H1 (cell line): ENCODE data around the gene CFAP97D2. TPM values are rescaled to one million over a fixed set of nuclear protein-coding genes. Genes with fewer than 3 reads are reported as not detected.

Experiments
- CTCF ChIA-PET: fragments of 300-600 bp; sonication (Branson Sonifier 250); formaldehyde crosslinking; loops from one replicate; lab custom pipeline; 2021; ENCODE audit not compliant: partially characterized antibody; lab: Charles Lee
- POLR2A ChIA-PET: fragments of 300-600 bp; sonication (Branson Sonifier 250); formaldehyde crosslinking; loops from one replicate; lab custom pipeline; 2021; ENCODE audit warnings: inconsistent platforms; ENCODE audit not compliant: partially characterized antibody; lab: Charles Lee
- DNase-seq, 2 experiments: peaks; one replicate each; pipeline versions ENCODE4 v3.0.0 to v3.0.0-alpha.2; 2010 to 2022; ENCODE audit warnings: low spot score in 2 of 2, low read depth in 1 of 2, mixed read lengths in 1 of 2
- FAIRE-seq: peaks from 2 replicates; lab custom pipeline; 2011; peaks lifted over from hg19 to GRCh38; lab: Jason Lieb, UNC
- H2AFZ ChIP-seq: 2 replicates; pipeline ENCODE4 v1.8.1; 2012; ENCODE audit warnings: low read length, inconsistent platforms
- H2AK5ac ChIP-seq: 2 replicates; pipeline ENCODE4 v1.6.1; 2013; ENCODE audit warnings: low read depth, low read length
- H2BK120ac ChIP-seq: replicated peaks from 2 replicates; pipeline ENCODE3; 2013; ENCODE audit warnings: low read depth, low read length, inconsistent platforms
- H2BK12ac ChIP-seq: 2 replicates; pipeline ENCODE4 v1.6.1; 2013; ENCODE audit warnings: low read depth, low read length
- H2BK15ac ChIP-seq: 2 replicates; pipeline ENCODE4 v1.6.1; 2013; ENCODE audit warnings: low read length
- H2BK20ac ChIP-seq: 2 replicates; pipeline ENCODE4 v1.6.1; 2013; ENCODE audit warnings: low read length
- H2BK5ac ChIP-seq: 2 replicates; pipeline ENCODE4 v1.6.1; 2013; ENCODE audit warnings: low read depth, low read length
- H3K14ac ChIP-seq: 2 replicates; pipeline ENCODE4 v1.6.1; 2013; ENCODE audit warnings: inconsistent platforms; ENCODE audit not compliant: insufficient read length
- H3K18ac ChIP-seq: 2 replicates; pipeline ENCODE4 v1.6.1; 2013; ENCODE audit warnings: low read length; ENCODE audit errors: extremely low read depth
- H3K23ac ChIP-seq: 2 replicates; pipeline ENCODE4 v1.6.1; 2013; ENCODE audit warnings: inconsistent platforms; ENCODE audit not compliant: insufficient read length
- H3K23me2 ChIP-seq: 2 replicates; pipeline ENCODE4 v1.6.1; 2013; ENCODE audit warnings: low read depth, low read length
- H3K27ac ChIP-seq: 2 replicates; pipeline ENCODE4 v1.6.1; 2011; ENCODE audit warnings: low read depth, low read length, inconsistent platforms
- H3K27me3 ChIP-seq, 4 experiments: replicated peaks in 1 of 4; 1 replicate in 1 of 4; 2 replicates in 3 of 4; pipeline versions ENCODE4 v1.6.1 to v1.8.1; 2011 to 2013; ENCODE audit warnings: low read length in 3 of 4, mild to moderate bottlenecking in 3 of 4, inconsistent platforms in 2 of 4, mixed read lengths in 2 of 4, moderate library complexity in 1 of 4; ENCODE audit not compliant: control insufficient read depth in 3 of 4, insufficient read depth in 3 of 4; ENCODE audit errors: extremely low read depth in 1 of 4
- H3K36me3 ChIP-seq, 4 experiments: 2 replicates each; pipeline versions ENCODE4 v1.6.1 to v1.8.1; 2011 to 2013; ENCODE audit warnings: mild to moderate bottlenecking in 4 of 4, low read length in 3 of 4, moderate library complexity in 2 of 4, control low read depth in 1 of 4, inconsistent platforms in 1 of 4; ENCODE audit not compliant: insufficient read depth in 4 of 4, control insufficient read depth in 2 of 4
- H3K4ac ChIP-seq: replicated peaks from 2 replicates; pipeline ENCODE3; 2013; ENCODE audit warnings: low read length, low read depth, mixed read lengths, inconsistent platforms; ENCODE audit not compliant: insufficient read length
- H3K4me1 ChIP-seq, 4 experiments: replicated peaks in 1 of 4; 1 replicate in 1 of 4; 2 replicates in 3 of 4; pipeline versions ENCODE4 v1.6.1 to v1.8.1; 2011 to 2013; ENCODE audit warnings: low read length in 3 of 4, inconsistent platforms in 2 of 4, mixed read lengths in 1 of 4; ENCODE audit not compliant: insufficient read depth in 4 of 4, control insufficient read depth in 3 of 4
- H3K4me2 ChIP-seq, 2 experiments: 2 replicates each; pipeline versions ENCODE4 v1.6.1 to v1.8.1; 2011 to 2013; ENCODE audit warnings: low read depth in 2 of 2, low read length in 2 of 2, control low read depth in 1 of 2, inconsistent platforms in 1 of 2, mild to moderate bottlenecking in 1 of 2; ENCODE audit not compliant: insufficient read depth in 1 of 2
- H3K4me3 ChIP-seq, 4 experiments: fragments of 200-600, 300-600 bp in 1 of 4; sonication (generic), shearing (Covaris generic), sonication (Bioruptor Twin) in 1 of 4; 2 replicates each; pipeline versions ENCODE4 v1.5.1 to v1.8.1; 2011 to 2016; ENCODE audit warnings: low read length in 4 of 4, low read depth in 3 of 4, control low read depth in 2 of 4, inconsistent platforms in 2 of 4, mild to moderate bottlenecking in 2 of 4, mixed read lengths in 1 of 4, moderate library complexity in 1 of 4; ENCODE audit not compliant: insufficient read depth in 2 of 4; ENCODE audit errors: extremely low read depth in 1 of 4
- H3K56ac ChIP-seq: replicated peaks from 2 replicates; pipeline ENCODE3; 2013; ENCODE audit warnings: low read depth, mild to moderate bottlenecking, mixed read lengths, low read length, inconsistent platforms; ENCODE audit not compliant: insufficient read length
- H3K79me1 ChIP-seq: 2 replicates; pipeline ENCODE4 v1.6.1; 2013; ENCODE audit warnings: low read depth, low read length, control low read depth
- H3K79me2 ChIP-seq, 2 experiments: 2 replicates each; pipeline versions ENCODE4 v1.6.1 to v1.8.1; 2012 to 2013; ENCODE audit warnings: low read length in 2 of 2, mild to moderate bottlenecking in 2 of 2, inconsistent platforms in 1 of 2; ENCODE audit not compliant: insufficient read depth in 2 of 2, control insufficient read depth in 1 of 2
- H3K9ac ChIP-seq, 4 experiments: replicated peaks in 1 of 4; 1 replicate in 1 of 4; 2 replicates in 3 of 4; pipeline versions ENCODE4 v1.6.1 to v1.8.1; 2011 to 2013; ENCODE audit warnings: low read depth in 3 of 4, low read length in 3 of 4, control low read depth in 2 of 4, mild to moderate bottlenecking in 2 of 4, moderate library complexity in 2 of 4, inconsistent platforms in 1 of 4; ENCODE audit errors: extremely low read depth in 1 of 4
- H3K9me3 ChIP-seq, 2 experiments: 2 replicates each; pipeline versions ENCODE4 v1.6.1 to v1.8.1; 2012 to 2013; ENCODE audit warnings: mild to moderate bottlenecking in 2 of 2, moderate library complexity in 2 of 2, control low read depth in 1 of 2, inconsistent platforms in 1 of 2, low read depth in 1 of 2, low read length in 1 of 2, mixed read lengths in 1 of 2; ENCODE audit not compliant: insufficient read depth in 2 of 2
- H4K20me1 ChIP-seq, 2 experiments: replicated peaks in 1 of 2; 2 replicates each; pipeline versions ENCODE3 to v1.8.1; 2011 to 2013; ENCODE audit warnings: inconsistent platforms in 2 of 2, low read length in 2 of 2, mild to moderate bottlenecking in 1 of 2; ENCODE audit not compliant: insufficient read depth in 2 of 2, control insufficient read depth in 1 of 2
- H4K5ac ChIP-seq: 2 replicates; pipeline ENCODE4 v1.6.1; 2013; ENCODE audit warnings: low read length, low read depth, mixed read lengths, inconsistent platforms; ENCODE audit not compliant: insufficient read length
- H4K8ac ChIP-seq: 2 replicates; pipeline ENCODE4 v1.8.0; 2013; ENCODE audit warnings: mild to moderate bottlenecking, moderate library complexity, low read length, inconsistent platforms; ENCODE audit not compliant: insufficient read depth; ENCODE audit errors: extremely low read depth
- H4K91ac ChIP-seq: replicated peaks from 2 replicates; pipeline ENCODE3; 2013; ENCODE audit warnings: low read length, mixed read lengths, inconsistent platforms; ENCODE audit not compliant: insufficient read length
- CBX8 ChIP-seq: fragments of 300-800, 300-1000 bp; sonication (generic); IDR thresholded peaks from 2 replicates; pipeline ENCODE4 v1.7.1; 2016; ENCODE audit warnings: low read depth, low read length, borderline replicate concordance
- KDM5A ChIP-seq: fragments of 200-600 bp; IDR thresholded peaks from 2 replicates; pipeline ENCODE4 v1.7.1; 2012; ENCODE audit warnings: mild to moderate bottlenecking, low read length, inconsistent platforms, mixed read lengths
- NANOG ChIP-seq: IDR thresholded peaks from 2 replicates; pipeline ENCODE4 v1.6.1; 2011; ENCODE audit warnings: low read length, low read depth, mild to moderate bottlenecking, inconsistent platforms; ENCODE audit not compliant: insufficient read depth, poor library complexity, severe bottlenecking
- POLR2A ChIP-seq, 2 experiments: IDR thresholded peaks; 1 replicate in 1 of 2; 2 replicates in 1 of 2; pipeline ENCODE4 v1.6.1; 2011; ENCODE audit warnings: low read depth in 2 of 2, low read length in 2 of 2, mild to moderate bottlenecking in 2 of 2; ENCODE audit errors: control extremely low read depth in 1 of 2
- SIX5 ChIP-seq: IDR thresholded peaks from 2 replicates; pipeline ENCODE4 v1.6.1; 2011; ENCODE audit warnings: mild to moderate bottlenecking, low read depth, low read length
- SP4 ChIP-seq: IDR thresholded peaks from 2 replicates; pipeline ENCODE4 v1.6.1; 2012; ENCODE audit warnings: low read length, inconsistent platforms
- TBP ChIP-seq: IDR thresholded peaks from 2 replicates; pipeline ENCODE4 v1.6.1; 2011; ENCODE audit warnings: low read depth, low read length, improper control_type of control experiment
- TCF12 ChIP-seq: IDR thresholded peaks from 2 replicates; pipeline ENCODE4 v1.6.1; 2011; ENCODE audit warnings: low read depth, mild to moderate bottlenecking, low read length
- WGBS, 2 experiments: shearing (Covaris generic) in 1 of 2; methylation state at CpG; one replicate each; pipeline versions ENCODE4 v1.1.6 to v1.1.7; 2013 to 2015; ENCODE audit warnings: low lambda C conversion rate in 2 of 2, mixed read lengths in 2 of 2, inconsistent platforms in 1 of 2, low coverage in 1 of 2, missing lambda C conversion rate in 1 of 2; ENCODE audit not compliant: insufficient replicate concordance in 2 of 2, insufficient coverage in 1 of 2, insufficient read length in 1 of 2; ENCODE audit errors: extremely low coverage in 1 of 2, missing lambda C conversion rate in 1 of 2; 5-methylcytosine and 5-hydroxymethylcytosine counted together
- polyA plus RNA-seq, 7 experiments: library from polyadenylated mRNA; depleted of rRNA in 3 of 7; stranded (reverse) in 5 of 7; unstranded in 2 of 7; fragments of >200 nt in 5 of 7; fragments of 200-250 nt in 2 of 7; gene quantifications; 1 replicate in 5 of 7; 2 replicates in 1 of 7; 4 replicates in 1 of 7; pipeline versions ENCODE4 v1.2.1 to v1.2.3, GENCODE V29; 2011 to 2013; ENCODE audit warnings: missing spikeins in 2 of 7, mixed read lengths in 2 of 7
- total RNA-seq: library from RNA; stranded (reverse); fragmentation: NEBNext Ultra II Directional; extraction: Animal tissue kit (Norgen Biotek cat#: 25700); gene quantifications from 2 replicates; pipeline ENCODE4 v1.2.1, GENCODE V29; 2021
- TF ChIP-seq, protein P1 (sequence below), 3 experiments: IDR thresholded peaks; 1 replicate in 2 of 3; 2 replicates in 1 of 3; pipeline versions ENCODE4 v1.5.1 to v1.6.1; 2011; ENCODE audit warnings: low read length in 3 of 3, mild to moderate bottlenecking in 3 of 3, inconsistent platforms in 2 of 3, low read depth in 1 of 3, moderate library complexity in 1 of 3; ENCODE audit not compliant: insufficient read depth in 1 of 3; ENCODE audit errors: control extremely low read depth in 1 of 3

Gene CFAP97D2
- total and polyA plus RNA-seq, 2 of the 8 experiments (the other 6 are each of a cell fraction or from before 2014, with no cell fraction given) = not detected

DNA sequence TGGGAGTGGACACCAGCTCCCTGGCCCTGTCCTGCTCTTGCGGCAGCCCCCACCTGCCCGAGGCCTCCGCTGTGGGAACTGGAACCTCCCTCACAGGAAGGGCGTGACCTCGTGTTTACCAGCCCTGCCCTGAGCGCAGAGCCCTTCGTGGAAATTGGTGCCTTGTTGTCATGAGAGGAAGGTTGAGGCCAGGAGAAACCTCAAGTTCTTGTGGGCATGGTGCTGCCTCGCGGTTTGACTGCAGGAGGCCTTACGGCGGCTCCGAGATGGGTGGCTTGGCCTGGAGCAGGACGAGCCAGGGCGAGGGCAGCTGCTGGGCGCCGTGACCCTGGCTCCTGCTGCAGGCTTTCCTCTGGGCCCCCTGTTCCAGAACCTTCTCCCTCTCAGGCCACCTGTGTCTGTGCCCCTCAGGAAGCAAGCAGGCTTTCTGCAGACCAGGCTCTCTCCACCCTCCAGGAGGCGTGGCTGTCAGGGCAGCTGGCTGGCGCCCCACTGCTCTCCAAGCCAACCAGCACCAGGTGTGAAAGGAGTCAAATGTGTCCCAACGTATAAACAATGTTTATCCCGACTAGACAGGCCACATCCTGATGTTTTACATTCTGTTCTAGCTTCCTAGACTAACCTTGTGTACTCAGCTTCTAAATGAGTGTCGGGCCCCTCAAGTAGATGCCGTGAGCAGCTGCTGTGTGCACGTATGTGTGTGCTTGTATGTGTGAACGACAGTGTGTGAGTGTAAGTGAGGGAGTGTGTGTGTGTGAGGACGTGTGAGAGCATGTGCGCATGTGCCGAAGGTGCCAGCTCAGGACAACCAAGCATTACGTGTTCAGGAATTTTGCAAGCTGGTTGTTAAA is 36.2 kb upstream of the CFAP97D2 start:
- Histone ChIP-seq H2AFZ (no peak overlapping the region), H4K5ac (no peak overlapping the region), H3K4me3 (no peak overlapping the region), H4K8ac (no peak overlapping the region; the same call in 1 of the 2 replicates), H3K79me2 (no peaks in the 10 kb centered on the region), H3K4me1 (peaks cover 0 to 3% (median 1%) of the 10 kb centered on the region in 4 experiments; a peak in 2 of 7 replicates), H3K9me3 (no peaks in the 10 kb centered on the region), H3K23ac (no peak overlapping the region), H2BK12ac (no peak overlapping the region), H3K4ac (no peak overlapping the region), H3K56ac (no peak overlapping the region), H3K79me1 (no peaks in the 10 kb centered on the region), H3K27me3 (no peaks in the 10 kb centered on the region), H3K23me2 (peaks cover 9% of the 10 kb centered on the region), H2BK15ac (no peak overlapping the region), H3K4me2 (no peak overlapping the region), H2BK120ac (no peak overlapping the region), H3K9ac (no peak overlapping the region), H4K20me1 (peaks cover 0 to 10% of the 10 kb centered on the region in 2 experiments), H3K14ac (no peak overlapping the region), H3K27ac (no peak overlapping the region), H4K91ac (no peak overlapping the region), H2AK5ac (peak overlapping the region; percentile 7; the same call in 1 of the 2 replicates), H3K18ac (no peak overlapping the region), H2BK20ac (no peak overlapping the region), H2BK5ac (peak overlapping the region; percentile 82), H3K36me3 (no peaks in the 10 kb centered on the region; a peak in 1 of 8 replicates)
- ChIA-PET CTCF (interaction anchor here (0.7 to 1.6 kb wide), 4 partner anchors 10 to 83 kb away, joined by 3 to 4 read pairs (median 4); no protein-coding TSS in a partner anchor), POLR2A (interaction anchor here (0.5 to 0.9 kb wide), 2 partner anchors 8 to 32 kb away, joined by 3 to 4 read pairs; no protein-coding TSS in a partner anchor)
- DNase-seq = peak in 1 of 2 experiments; percentile 46
- 87% methylated on average over 28 of the region's 28 CpGs; no CpG with 5 or more reads in 1 of the 2 experiments for WGBS, 2 experiments
- no peak for FAIRE-seq
- TF ChIP-seq, protein P1, sequence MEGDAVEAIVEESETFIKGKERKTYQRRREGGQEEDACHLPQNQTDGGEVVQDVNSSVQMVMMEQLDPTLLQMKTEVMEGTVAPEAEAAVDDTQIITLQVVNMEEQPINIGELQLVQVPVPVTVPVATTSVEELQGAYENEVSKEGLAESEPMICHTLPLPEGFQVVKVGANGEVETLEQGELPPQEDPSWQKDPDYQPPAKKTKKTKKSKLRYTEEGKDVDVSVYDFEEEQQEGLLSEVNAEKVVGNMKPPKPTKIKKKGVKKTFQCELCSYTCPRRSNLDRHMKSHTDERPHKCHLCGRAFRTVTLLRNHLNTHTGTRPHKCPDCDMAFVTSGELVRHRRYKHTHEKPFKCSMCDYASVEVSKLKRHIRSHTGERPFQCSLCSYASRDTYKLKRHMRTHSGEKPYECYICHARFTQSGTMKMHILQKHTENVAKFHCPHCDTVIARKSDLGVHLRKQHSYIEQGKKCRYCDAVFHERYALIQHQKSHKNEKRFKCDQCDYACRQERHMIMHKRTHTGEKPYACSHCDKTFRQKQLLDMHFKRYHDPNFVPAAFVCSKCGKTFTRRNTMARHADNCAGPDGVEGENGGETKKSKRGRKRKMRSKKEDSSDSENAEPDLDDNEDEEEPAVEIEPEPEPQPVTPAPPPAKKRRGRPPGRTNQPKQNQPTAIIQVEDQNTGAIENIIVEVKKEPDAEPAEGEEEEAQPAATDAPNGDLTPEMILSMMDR (IDR thresholded peaks at IDR 0.05; ENCODE audit: control extremely low read depth in 1 of 3, insufficient read depth in 1 of 3, low read depth in 1 of 3, low read length in 3 of 3) = no peak
- TF ChIP-seq NANOG (no peak), TBP (no peak), POLR2A (IDR thresholded peaks at IDR 0.05; ENCODE audit: control extremely low read depth in 1 of 2, low read depth in 2 of 2, low read length in 2 of 2) (no peak), CBX8 (no peak), TCF12 (no peak), KDM5A (no peak), SIX5 (no peak), SP4 (no peak)
